ENCODE data around the gene PCGF3. TPM values are rescaled to one million over a fixed set of nuclear protein-coding genes. Genes with fewer than 3 reads are reported as not detected.
A peak's percentile ranks its signal among the peaks of the same experiment; 100 is the strongest.
"Not testable (repeated sequence)": the region's sequence is repeated elsewhere in the genome, so short reads cannot be mapped to it uniquely, and the experiment has no call there.

PCGF3 gene
- total RNA-seq, 4 donors from 2014 or later = 56.5 to 256 (median 97.2) TPM

DNA sequence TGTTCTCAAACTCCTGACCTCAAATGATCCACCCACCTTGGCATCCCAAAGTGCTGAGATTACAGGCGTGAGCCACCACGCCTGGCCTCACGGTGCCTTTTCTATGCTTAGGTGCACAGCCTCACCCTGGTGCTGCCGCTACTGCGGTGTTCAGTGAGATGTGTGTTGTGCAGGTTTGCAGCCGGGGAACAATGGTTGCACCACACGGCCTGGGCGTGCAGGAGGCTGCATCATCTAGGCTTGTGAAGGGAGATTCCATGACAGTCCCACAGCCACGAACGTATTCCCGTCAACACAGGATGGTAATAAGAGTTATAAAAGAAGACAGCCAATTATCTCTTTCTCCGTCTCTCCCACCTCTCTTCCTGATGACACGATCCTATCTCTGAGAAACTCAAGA is 98.3 kb downstream of the PCGF3 start:
- H3K27me3 ChIP-seq = peaks cover 4% of the 10 kb centered on the region
- H3K4me3 ChIP-seq = no peak overlapping the region
- intact Hi-C loops (cut with DNase I; ENCODE audit: low total_unique reads) (no loop called here), in situ Hi-C loops (cut with MboI; ENCODE audit: low pct_ligation_motif_present in 1 of 4, low pct_unique_long_range_greater_than_20kb in 1 of 4, low sequenced_read_pairs in 3 of 4) (no loop called here)
- WGBS, 2 donors (ENCODE audit: low coverage in 1 of 2) = 80 to 94% methylated on average over 2 to 13 of the region's 13 CpGs
- DNase-seq = no peak
- H3K9me3 ChIP-seq = no peaks in the 10 kb centered on the region
- TF ChIP-seq CTCF (IDR thresholded peaks at IDR 0.05) (no peak), EP300 (IDR thresholded peaks at IDR 0.05; ENCODE audit: low read depth) (no peak), POLR2AphosphoS5 (IDR thresholded peaks at IDR 0.05) (no peak), POLR2A (IDR thresholded peaks at IDR 0.05) (no peak)
- H3K36me3 ChIP-seq = no peaks in the 10 kb centered on the region
- peaks cover 0 to 17% (median 3%) of the 10 kb centered on the region in 4 donors for H3K4me1 ChIP-seq
- H3K27ac ChIP-seq = no peak overlapping the region

DNA sequence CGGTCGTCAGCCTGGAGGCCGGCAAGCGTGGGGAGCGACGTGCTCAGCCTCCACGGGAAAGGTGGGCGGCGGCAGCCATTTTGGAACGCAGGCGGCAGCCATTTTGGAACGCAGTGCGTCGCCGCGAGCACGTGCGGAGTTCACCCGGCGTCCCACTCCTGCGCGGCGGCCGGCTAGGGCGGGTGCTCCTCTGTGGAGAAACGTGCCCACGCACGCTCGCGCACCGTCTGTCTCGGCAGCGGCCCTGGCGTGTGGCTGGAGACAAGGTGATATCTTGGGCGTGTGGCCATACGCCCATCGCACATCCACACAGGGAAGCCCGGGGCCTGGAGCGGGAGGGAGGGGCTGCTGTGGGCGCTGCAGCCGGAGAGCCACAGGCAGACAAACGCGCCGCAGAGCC is 99.2 kb downstream of the PCGF3 start:
- Histone ChIP-seq H3K4me1 (peaks cover 0 to 9% (median 0%) of the 10 kb centered on the region in 4 donors), H3K36me3 (no peaks in the 10 kb centered on the region), H3K4me3 (no peak overlapping the region), H3K27me3 (peaks cover 4% of the 10 kb centered on the region), H3K27ac (no peak overlapping the region), H3K9me3 (no peaks in the 10 kb centered on the region)
- TF ChIP-seq POLR2AphosphoS5 (IDR thresholded peaks at IDR 0.05) (no peak), EP300 (IDR thresholded peaks at IDR 0.05; ENCODE audit: low read depth) (no peak)
- DNase-seq = no peak
- in situ Hi-C loops (cut with MboI; ENCODE audit: low pct_ligation_motif_present in 1 of 4, low pct_unique_long_range_greater_than_20kb in 1 of 4, low sequenced_read_pairs in 3 of 4) (no loop called here), intact Hi-C loops (cut with DNase I; ENCODE audit: low total_unique reads) (no loop called here)
- WGBS, 2 donors (ENCODE audit: low coverage in 1 of 2) = 88% methylated on average over 44 of the region's 44 CpGs; no CpG with 5 or more reads in 1 of the 2 donors

GRCh38 chr4:806979-807378 is 101.3 kb downstream of the PCGF3 start:
- DNase-seq; H3K4me3 ChIP-seq; H3K27ac ChIP-seq; H3K27me3 ChIP-seq; in situ Hi-C loops (cut with MboI; ENCODE audit: low pct_ligation_motif_present in 1 of 4, low pct_unique_long_range_greater_than_20kb in 1 of 4, low sequenced_read_pairs in 3 of 4); H3K9me3 ChIP-seq; H3K4me1 ChIP-seq; intact Hi-C loops (cut with DNase I; ENCODE audit: low total_unique reads); H3K36me3 ChIP-seq: not testable (repeated sequence)
- 75 to 95% methylated on average over 4 of the region's 4 CpGs for WGBS, 2 donors (ENCODE audit: low coverage in 1 of 2)

GRCh38 chr4:807792-808191 is 102.2 kb downstream of the PCGF3 start:
- WGBS, 2 donors (ENCODE audit: low coverage in 1 of 2) = 50 to 60% methylated on average over 1 to 5 of the region's 5 CpGs
- peak; percentile 61 for DNase-seq
- no peak overlapping the region for H3K4me3 ChIP-seq
- TF ChIP-seq EP300 (IDR thresholded peaks at IDR 0.05; ENCODE audit: low read depth) (no peak), CTCF (IDR thresholded peaks at IDR 0.05) (no peak), POLR2A (IDR thresholded peaks at IDR 0.05) (no peak), POLR2AphosphoS5 (IDR thresholded peaks at IDR 0.05) (no peak)
- H3K36me3 ChIP-seq = no peaks in the 10 kb centered on the region
- no peaks in the 10 kb centered on the region for H3K9me3 ChIP-seq
- no peak overlapping the region for H3K27ac ChIP-seq
- peaks cover 7% of the 10 kb centered on the region for H3K27me3 ChIP-seq
- intact Hi-C loops (cut with DNase I; ENCODE audit: low total_unique reads) (no loop called here), in situ Hi-C loops (cut with MboI; ENCODE audit: low pct_ligation_motif_present in 1 of 4, low pct_unique_long_range_greater_than_20kb in 1 of 4, low sequenced_read_pairs in 3 of 4) (no loop called here)
- peaks cover 0 to 9% (median 0%) of the 10 kb centered on the region in 4 donors for H3K4me1 ChIP-seq

- H3K27me3 ChIP-seq = peaks cover 11% of the 10 kb centered on the region
- TF ChIP-seq POLR2A (IDR thresholded peaks at IDR 0.05) (no peak), POLR2AphosphoS5 (IDR thresholded peaks at IDR 0.05) (no peak), CTCF (IDR thresholded peaks at IDR 0.05) (no peak), EP300 (IDR thresholded peaks at IDR 0.05; ENCODE audit: low read depth) (no peak)
- intact Hi-C loops (cut with DNase I; ENCODE audit: low total_unique reads) (no loop called here), in situ Hi-C loops (cut with MboI; ENCODE audit: low pct_ligation_motif_present in 1 of 4, low pct_unique_long_range_greater_than_20kb in 1 of 4, low sequenced_read_pairs in 3 of 4) (no loop called here)
- no peaks in the 10 kb centered on the region for H3K36me3 ChIP-seq
- WGBS, 2 donors (ENCODE audit: low coverage in 1 of 2) = 80 to 87% methylated on average over 24 to 30 of the region's 30 CpGs
- DNase-seq = no peak
- no peak overlapping the region for H3K4me3 ChIP-seq
- H3K4me1 ChIP-seq = peaks cover 0 to 9% (median 0%) of the 10 kb centered on the region in 4 donors
- no peaks in the 10 kb centered on the region for H3K9me3 ChIP-seq
- H3K27ac ChIP-seq = no peak overlapping the region
Observed at GRCh38 chr4:808860-809570, 103.4 kb downstream of the PCGF3 start.

Measured in transverse colon (tissue), 4 donors.